Astrocyte (in vitro differentiated cells and primary cell): ENCODE results near the gene ARPC4. TPM values are rescaled to one million over a fixed set of nuclear protein-coding genes. Genes with fewer than 3 reads are reported as not detected.

Source experiments
- DNase-seq: peaks from one replicate; pipeline ENCODE4 v3.0.0-alpha.2; 2010; ENCODE audit warnings: low read depth
- FAIRE-seq: peaks from 2 replicates; lab custom pipeline; 2011; peaks lifted over from hg19 to GRCh38; lab: Jason Lieb, UNC
- H2AFZ ChIP-seq: 2 replicates; pipeline ENCODE4 v1.6.0; 2012; ENCODE audit warnings: low read depth, low read length, inconsistent platforms
- H3K27ac ChIP-seq: 2 replicates; pipeline ENCODE4 v1.5.1; 2011; ENCODE audit warnings: low read depth, low read length, inconsistent platforms
- H3K27me3 ChIP-seq: 2 replicates; pipeline ENCODE4 v1.6.0; 2011; ENCODE audit warnings: low read length, inconsistent platforms; ENCODE audit not compliant: insufficient read depth
- H3K36me3 ChIP-seq: 2 replicates; pipeline ENCODE4 v1.5.1; 2011; ENCODE audit warnings: low read length, inconsistent platforms; ENCODE audit not compliant: insufficient read depth
- H3K4me1 ChIP-seq: 2 replicates; pipeline ENCODE4 v1.5.1; 2011; ENCODE audit warnings: low read length, inconsistent platforms; ENCODE audit not compliant: insufficient read depth
- H3K4me2 ChIP-seq: 2 replicates; pipeline ENCODE4 v1.6.0; 2012; ENCODE audit warnings: low read length, inconsistent platforms
- H3K4me3 ChIP-seq: 2 replicates; pipeline ENCODE4 v1.5.1; 2011; ENCODE audit warnings: low read depth, mild to moderate bottlenecking, low read length, inconsistent platforms; ENCODE audit not compliant: insufficient read depth
- H3K79me2 ChIP-seq: 2 replicates; pipeline ENCODE4 v1.6.0; 2012; ENCODE audit warnings: mild to moderate bottlenecking, low read length, inconsistent platforms; ENCODE audit not compliant: insufficient read depth
- H3K9ac ChIP-seq: 2 replicates; pipeline ENCODE4 v1.6.0; 2012; ENCODE audit warnings: mild to moderate bottlenecking, low read length, inconsistent platforms
- H3K9me3 ChIP-seq: 2 replicates; pipeline ENCODE4 v1.5.1; 2012; ENCODE audit warnings: low read depth, mild to moderate bottlenecking, low read length, inconsistent platforms; ENCODE audit not compliant: insufficient read depth
- H4K20me1 ChIP-seq: 2 replicates; pipeline ENCODE4 v1.6.0; 2012; ENCODE audit warnings: low read length, inconsistent platforms; ENCODE audit not compliant: insufficient read depth
- H3K27ac Mint-ChIP-seq: one replicate; pipeline ENCODE4 v1.8.0; 2021; ENCODE audit warnings: mild to moderate bottlenecking, mixed read lengths; ENCODE audit not compliant: unreplicated experiment
- H3K27me3 Mint-ChIP-seq: one replicate; pipeline ENCODE4 v1.8.0; 2021; ENCODE audit warnings: low read depth, mixed read lengths; ENCODE audit not compliant: unreplicated experiment
- H3K36me3 Mint-ChIP-seq: one replicate; pipeline ENCODE4 v1.8.0; 2021; ENCODE audit warnings: low read depth, mixed read lengths; ENCODE audit not compliant: unreplicated experiment
- H3K4me1 Mint-ChIP-seq: one replicate; pipeline ENCODE4 v1.8.0; 2021; ENCODE audit warnings: low read depth, mixed read lengths; ENCODE audit not compliant: unreplicated experiment
- H3K4me3 Mint-ChIP-seq: one replicate; pipeline ENCODE4 v1.8.0; 2021; ENCODE audit warnings: mild to moderate bottlenecking, moderate library complexity, mixed read lengths; ENCODE audit not compliant: unreplicated experiment
- H3K9me3 Mint-ChIP-seq: one replicate; pipeline ENCODE4 v1.8.0; 2021; ENCODE audit warnings: mild to moderate bottlenecking, mixed read lengths; ENCODE audit not compliant: unreplicated experiment
- EZH2 ChIP-seq: IDR thresholded peaks from 2 replicates; pipeline ENCODE4 v1.6.1; 2012; ENCODE audit warnings: mild to moderate bottlenecking, low read length, inconsistent platforms; ENCODE audit not compliant: insufficient read depth
- total RNA-seq: library from RNA; stranded (reverse); gene quantifications from 2 replicates; pipeline ENCODE4 v1.2.1, GENCODE V29; 2021
- TF ChIP-seq, protein P1 (sequence below): IDR thresholded peaks from 2 replicates; pipeline ENCODE4 v1.5.1; 2011; ENCODE audit warnings: low read depth, mild to moderate bottlenecking, inconsistent platforms, low read length, moderate library complexity; ENCODE audit not compliant: insufficient read depth

The ARPC4 gene
- total RNA-seq, 1 donor from 2014 or later, result 205 TPM

- FAIRE-seq (no peak), DNase-seq (no peak)
- no peak overlapping the region for H3K4me2 ChIP-seq
- peaks cover 24% of the 10 kb centered on the region for H3K36me3 Mint-ChIP-seq
- no peak overlapping the region for H3K9ac ChIP-seq
- H3K4me1 ChIP-seq, result peaks cover 1% of the 10 kb centered on the region
- no peaks in the 10 kb centered on the region for H3K79me2 ChIP-seq
- peaks cover 28% of the 10 kb centered on the region for H3K4me1 Mint-ChIP-seq
- no peaks in the 10 kb centered on the region for H3K27me3 Mint-ChIP-seq
- no peak overlapping the region for H3K4me3 Mint-ChIP-seq
- no peak overlapping the region for H3K4me3 ChIP-seq
- H3K9me3 ChIP-seq, result no peaks in the 10 kb centered on the region
- peaks cover 31% of the 10 kb centered on the region for H3K36me3 ChIP-seq
- TF ChIP-seq EZH2, result no peak
- TF ChIP-seq, protein P1, sequence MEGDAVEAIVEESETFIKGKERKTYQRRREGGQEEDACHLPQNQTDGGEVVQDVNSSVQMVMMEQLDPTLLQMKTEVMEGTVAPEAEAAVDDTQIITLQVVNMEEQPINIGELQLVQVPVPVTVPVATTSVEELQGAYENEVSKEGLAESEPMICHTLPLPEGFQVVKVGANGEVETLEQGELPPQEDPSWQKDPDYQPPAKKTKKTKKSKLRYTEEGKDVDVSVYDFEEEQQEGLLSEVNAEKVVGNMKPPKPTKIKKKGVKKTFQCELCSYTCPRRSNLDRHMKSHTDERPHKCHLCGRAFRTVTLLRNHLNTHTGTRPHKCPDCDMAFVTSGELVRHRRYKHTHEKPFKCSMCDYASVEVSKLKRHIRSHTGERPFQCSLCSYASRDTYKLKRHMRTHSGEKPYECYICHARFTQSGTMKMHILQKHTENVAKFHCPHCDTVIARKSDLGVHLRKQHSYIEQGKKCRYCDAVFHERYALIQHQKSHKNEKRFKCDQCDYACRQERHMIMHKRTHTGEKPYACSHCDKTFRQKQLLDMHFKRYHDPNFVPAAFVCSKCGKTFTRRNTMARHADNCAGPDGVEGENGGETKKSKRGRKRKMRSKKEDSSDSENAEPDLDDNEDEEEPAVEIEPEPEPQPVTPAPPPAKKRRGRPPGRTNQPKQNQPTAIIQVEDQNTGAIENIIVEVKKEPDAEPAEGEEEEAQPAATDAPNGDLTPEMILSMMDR, result no peak
- no peak overlapping the region for H3K27ac Mint-ChIP-seq
- H3K9me3 Mint-ChIP-seq, result no peaks in the 10 kb centered on the region
- no peaks in the 10 kb centered on the region for H3K27me3 ChIP-seq
- H2AFZ ChIP-seq, result no peak overlapping the region
- H4K20me1 ChIP-seq, result no peaks in the 10 kb centered on the region
- no peak overlapping the region for H3K27ac ChIP-seq
Observed at GRCh38 chr3:9783954-9784353, 8.9 kb upstream of the ARPC4 start.

DNA sequence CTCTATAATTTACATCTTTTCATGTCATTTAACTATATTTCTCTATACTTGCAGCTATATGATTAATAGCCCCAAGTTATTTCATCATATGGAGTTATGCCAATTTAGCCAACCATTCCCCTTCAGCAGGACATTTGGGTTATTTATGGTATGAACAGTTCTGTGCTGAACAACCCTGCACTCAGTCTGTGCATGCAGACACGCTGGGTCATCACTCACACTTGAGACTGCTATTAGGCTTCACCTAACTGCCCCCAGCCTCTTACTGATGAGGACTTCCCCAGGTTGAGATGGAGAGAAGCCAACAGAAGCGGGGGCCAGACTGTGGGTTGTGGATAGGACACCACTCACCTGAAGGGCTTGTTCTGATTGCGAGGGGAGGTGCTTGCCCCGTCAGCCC lies 7.9 kb upstream of the ARPC4 start:
- Mint-ChIP-seq H3K4me3 (no peak overlapping the region), H3K9me3 (no peaks in the 10 kb centered on the region), H3K27ac (no peak overlapping the region), H3K36me3 (peaks cover 31% of the 10 kb centered on the region), H3K27me3 (no peaks in the 10 kb centered on the region), H3K4me1 (peaks cover 19% of the 10 kb centered on the region)
- Histone ChIP-seq H3K9ac (no peak overlapping the region), H3K27ac (no peak overlapping the region), H3K27me3 (no peaks in the 10 kb centered on the region), H3K4me2 (no peak overlapping the region), H3K36me3 (peaks cover 31% of the 10 kb centered on the region), H3K9me3 (no peaks in the 10 kb centered on the region), H4K20me1 (no peaks in the 10 kb centered on the region), H3K79me2 (no peaks in the 10 kb centered on the region), H2AFZ (no peak overlapping the region), H3K4me1 (no peaks in the 10 kb centered on the region), H3K4me3 (no peak overlapping the region)
- TF ChIP-seq, protein P1, result no peak
- no peak for TF ChIP-seq EZH2
- DNase-seq, result no peak
- no peak for FAIRE-seq

- Histone ChIP-seq H3K36me3 (peaks cover 28% of the 10 kb centered on the region), H3K9ac (no peak overlapping the region), H3K4me2 (no peak overlapping the region), H3K9me3 (no peaks in the 10 kb centered on the region), H3K27me3 (no peaks in the 10 kb centered on the region), H2AFZ (no peak overlapping the region), H4K20me1 (no peaks in the 10 kb centered on the region), H3K4me3 (no peak overlapping the region), H3K27ac (no peak overlapping the region), H3K4me1 (no peaks in the 10 kb centered on the region), H3K79me2 (peaks cover 2% of the 10 kb centered on the region)
- H3K36me3 Mint-ChIP-seq, result peaks cover 32% of the 10 kb centered on the region
- H3K4me3 Mint-ChIP-seq, result no peak overlapping the region
- no peak for TF ChIP-seq EZH2
- TF ChIP-seq, protein P1, result no peak
- FAIRE-seq (no peak), DNase-seq (no peak)
- no peaks in the 10 kb centered on the region for H3K9me3 Mint-ChIP-seq
- H3K27me3 Mint-ChIP-seq, result no peaks in the 10 kb centered on the region
- H3K27ac Mint-ChIP-seq, result no peak overlapping the region
- peaks cover 13% of the 10 kb centered on the region for H3K4me1 Mint-ChIP-seq
Observed at GRCh38 chr3:9785602-9786001, 7.3 kb upstream of the ARPC4 start.
